HFFc6 (cell line): Measurements from ENCODE around the gene TMC7. TPM values are rescaled to one million over a fixed set of nuclear protein-coding genes. Genes with fewer than 3 reads are reported as not detected.
A peak's percentile ranks its signal among the peaks of the same experiment; 100 is the strongest.

Source experiments
- DNase-seq: peaks from one replicate; pipeline ENCODE4 v3.0.0-alpha.2; 2018
- H3K27ac Mint-ChIP-seq: 2 replicates; pipeline ENCODE4 v1.8.0; 2020; ENCODE audit warnings: mild to moderate bottlenecking, mixed read lengths
- H3K27me3 Mint-ChIP-seq: 2 replicates; pipeline ENCODE4 v1.8.0; 2021; ENCODE audit warnings: mild to moderate bottlenecking, moderate library complexity, mixed read lengths; ENCODE audit not compliant: insufficient read depth
- H3K36me3 Mint-ChIP-seq: 2 replicates; pipeline ENCODE4 v1.8.0; 2021; ENCODE audit warnings: low read depth, mixed read lengths
- H3K4me1 Mint-ChIP-seq: 2 replicates; pipeline ENCODE4 v1.8.0; 2020; ENCODE audit warnings: low read depth, mixed read lengths
- H3K4me3 Mint-ChIP-seq: 2 replicates; pipeline ENCODE4 v1.8.0; 2020; ENCODE audit warnings: mild to moderate bottlenecking, moderate library complexity, mixed read lengths
- H3K9me3 Mint-ChIP-seq: 2 replicates; pipeline ENCODE4 v1.8.0; 2020; ENCODE audit warnings: mild to moderate bottlenecking, mixed read lengths
- CTCF ChIP-seq: fragments of 200-600 bp; sonication (generic); IDR thresholded peaks from 2 replicates; pipeline ENCODE4 v1.5.0; 2021; ENCODE audit warnings: antibody characterized with exemption, mild to moderate bottlenecking
- total RNA-seq, 6 experiments: library from RNA; stranded (reverse); fragmentation: NEBNext Ultra II Directional; extraction: Animal tissue kit (Norgen Biotek cat#: 25700); gene quantifications; 2 replicates in 1 of 6; 3 replicates in 5 of 6; pipeline ENCODE4 v1.2.3, GENCODE V29; 2021

Gene TMC7
- total RNA-seq, 6 experiments from 2014 or later, result 0.35 to 1.1 (median 0.58) TPM

GRCh38 chr16:19001788-19002187 lies 18.1 kb downstream of the TMC7 start:
- DNase-seq, result peak; percentile 10
- Mint-ChIP-seq H3K9me3 (no peaks in the 10 kb centered on the region), H3K36me3 (no peaks in the 10 kb centered on the region), H3K4me3 (no peak overlapping the region; the same call in 1 of the 2 replicates), H3K27me3 (no peaks in the 10 kb centered on the region), H3K4me1 (peaks cover 39% of the 10 kb centered on the region), H3K27ac (no peak overlapping the region; the same call in 1 of the 2 replicates)
- TF ChIP-seq CTCF, result no peak

GRCh38 chr16:19003935-19004334 lies 20.2 kb downstream of the TMC7 start:
- Mint-ChIP-seq H3K27me3 (no peaks in the 10 kb centered on the region), H3K27ac (no peak overlapping the region), H3K36me3 (no peaks in the 10 kb centered on the region), H3K4me1 (peaks cover 45% of the 10 kb centered on the region), H3K9me3 (peaks cover 2% of the 10 kb centered on the region), H3K4me3 (no peak overlapping the region)
- TF ChIP-seq CTCF, result no peak
- no peak for DNase-seq

- TF ChIP-seq CTCF, result no peak
Observed at GRCh38 chr16:19005561-19006445, 22.1 kb downstream of the TMC7 start.

GRCh38 chr16:19006446-19007315 lies 22.9 kb downstream of the TMC7 start:
- no peak for DNase-seq
- TF ChIP-seq CTCF, result no peak
- H3K27ac Mint-ChIP-seq, result no peak overlapping the region
- no peaks in the 10 kb centered on the region; the same call in 1 of the 2 replicates for H3K36me3 Mint-ChIP-seq
- H3K4me1 Mint-ChIP-seq, result peaks cover 34% of the 10 kb centered on the region
- H3K27me3 Mint-ChIP-seq, result no peaks in the 10 kb centered on the region
- H3K4me3 Mint-ChIP-seq, result no peak overlapping the region
- peaks cover 10% of the 10 kb centered on the region for H3K9me3 Mint-ChIP-seq

More at GRCh38 chr16:19005561-19006445, 22.1 kb downstream of the TMC7 start:
- Mint-ChIP-seq H3K4me3 (no peak overlapping the region), H3K9me3 (peaks cover 10% of the 10 kb centered on the region), H3K27me3 (no peaks in the 10 kb centered on the region), H3K36me3 (no peaks in the 10 kb centered on the region), H3K4me1 (peaks cover 42% of the 10 kb centered on the region), H3K27ac (no peak overlapping the region)
- no peak for DNase-seq

GRCh38 chr16:19008245-19009169 lies 24.8 kb downstream of the TMC7 start:
- TF ChIP-seq CTCF, result no peak
- H3K4me3 Mint-ChIP-seq, result peak overlapping the region; percentile 16; the same call in 1 of the 2 replicates
- peaks cover 10% of the 10 kb centered on the region for H3K9me3 Mint-ChIP-seq
- no peaks in the 10 kb centered on the region for H3K27me3 Mint-ChIP-seq
- H3K4me1 Mint-ChIP-seq, result peaks cover 29% of the 10 kb centered on the region
- H3K27ac Mint-ChIP-seq, result peak overlapping the region; percentile 73
- H3K36me3 Mint-ChIP-seq, result no peaks in the 10 kb centered on the region; the same call in 1 of the 2 replicates
- DNase-seq, result peak; percentile 83
